HPDE6-E6E7 (cell line): Measurements from ENCODE around the gene GGA1.
"Not testable (repeated sequence)": the region's sequence is repeated elsewhere in the genome, so short reads cannot be mapped to it uniquely, and the experiment has no call there.

Experiments
- DNase-seq: peaks from one replicate; pipeline ENCODE4 v3.0.0; 2011; ENCODE audit warnings: missing footprints; ENCODE audit errors: extremely low spot score

Gene GGA1

GRCh38 chr22:37609240-37610152 lies 862 bp downstream of the GGA1 start:
- no peak for DNase-seq

- DNase-seq: not testable (repeated sequence)
These were observed 1.5 kb downstream of the GGA1 start for GRCh38 chr22:37610153-37610475.

- no peak for DNase-seq
These were observed 2.0 kb downstream of the GGA1 start for GRCh38 chr22:37610480-37611129.

GRCh38 chr22:37611207-37611606 lies 2.6 kb downstream of the GGA1 start:
- no peak for DNase-seq

GRCh38 chr22:37616201-37617083 lies 7.8 kb downstream of the GGA1 start:
- DNase-seq: no peak

- no peak for DNase-seq
These were observed 8.8 kb downstream of the GGA1 start for GRCh38 chr22:37617431-37617830.

GRCh38 chr22:37618072-37618656 lies 9.5 kb downstream of the GGA1 start:
- no peak for DNase-seq

- DNase-seq: no peak
These were observed 10.0 kb downstream of the GGA1 start for GRCh38 chr22:37618674-37619073.

- no peak for DNase-seq
These were observed 11.4 kb downstream of the GGA1 start for GRCh38 chr22:37619991-37620390.

GRCh38 chr22:37621352-37621860 lies 12.8 kb downstream of the GGA1 start:
- no peak for DNase-seq

- no peak for DNase-seq
These were observed 14.7 kb downstream of the GGA1 start for GRCh38 chr22:37623075-37624016.

- no peak for DNase-seq
These were observed 15.4 kb downstream of the GGA1 start for GRCh38 chr22:37624017-37624365.

- no peak for DNase-seq
These were observed 16.2 kb downstream of the GGA1 start for GRCh38 chr22:37624876-37625275.

- DNase-seq: no peak
These were observed 17.1 kb downstream of the GGA1 start for GRCh38 chr22:37625737-37626136.

- DNase-seq: no peak
These were observed 17.5 kb downstream of the GGA1 start for GRCh38 chr22:37626144-37626543.

GRCh38 chr22:37626556-37627075 lies 18.0 kb downstream of the GGA1 start:
- no peak for DNase-seq

GRCh38 chr22:37627121-37627520 lies 18.5 kb downstream of the GGA1 start:
- no peak for DNase-seq

GRCh38 chr22:37627545-37627944 lies 18.9 kb downstream of the GGA1 start:
- no peak for DNase-seq

- DNase-seq: no peak
These were observed 20.2 kb downstream of the GGA1 start for GRCh38 chr22:37628830-37629229.

GRCh38 chr22:37629928-37630327 lies 21.3 kb downstream of the GGA1 start:
- no peak for DNase-seq
